H54 (cell line): ENCODE results near the gene RBFOX1.

ENCODE experiments used
- DNase-seq: peaks from one replicate; pipeline ENCODE4 v3.0.0; 2011; ENCODE audit warnings: low spot score, mixed read lengths; ENCODE audit not compliant: insufficient read length
- FAIRE-seq: peaks from 3 replicates; lab custom pipeline; 2011; peaks lifted over from hg19 to GRCh38; lab: Jason Lieb, UNC
- POLR2A ChIP-seq: IDR thresholded peaks from 2 replicates; pipeline ENCODE4 v1.6.1; 2011; ENCODE audit warnings: low read depth, mild to moderate bottlenecking, low read length

The RBFOX1 gene

DNA sequence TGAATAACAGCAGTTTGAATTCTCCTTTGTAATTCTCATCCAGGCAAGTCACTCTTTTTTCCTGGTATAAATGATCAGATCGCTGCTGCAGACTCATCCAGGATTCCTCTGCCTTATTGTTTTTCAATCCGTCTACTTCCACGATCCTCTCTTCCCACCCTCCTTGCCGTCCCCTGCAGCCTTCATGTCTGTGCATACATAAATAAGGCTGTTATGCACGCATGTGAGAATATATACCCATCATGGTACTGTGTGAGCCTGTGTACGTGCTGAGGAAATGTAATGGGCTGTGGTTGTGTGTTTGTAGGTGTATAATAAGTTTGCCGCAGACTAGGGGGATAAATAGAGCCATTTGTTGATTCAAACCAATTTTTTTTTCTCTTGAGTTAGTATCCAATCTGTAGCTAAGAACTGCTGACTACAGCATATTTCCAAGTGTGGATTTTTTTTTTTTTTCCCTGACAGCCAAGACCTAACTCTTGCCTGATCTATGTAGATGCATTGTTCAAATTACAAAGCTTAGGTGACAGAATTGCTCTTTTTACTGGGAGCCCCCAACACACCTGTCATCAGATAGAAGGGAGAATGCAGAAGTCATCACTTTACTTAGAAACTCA lies 62.2 kb downstream of the RBFOX1 start:
- DNase-seq (no peak), FAIRE-seq (no peak)
- no peak for TF ChIP-seq POLR2A

- FAIRE-seq: no peak
- no peak for TF ChIP-seq POLR2A
- DNase-seq: peak; percentile 10
These were observed 65.3 kb downstream of the RBFOX1 start for GRCh38 chr16:7397901-7398300.

DNA sequence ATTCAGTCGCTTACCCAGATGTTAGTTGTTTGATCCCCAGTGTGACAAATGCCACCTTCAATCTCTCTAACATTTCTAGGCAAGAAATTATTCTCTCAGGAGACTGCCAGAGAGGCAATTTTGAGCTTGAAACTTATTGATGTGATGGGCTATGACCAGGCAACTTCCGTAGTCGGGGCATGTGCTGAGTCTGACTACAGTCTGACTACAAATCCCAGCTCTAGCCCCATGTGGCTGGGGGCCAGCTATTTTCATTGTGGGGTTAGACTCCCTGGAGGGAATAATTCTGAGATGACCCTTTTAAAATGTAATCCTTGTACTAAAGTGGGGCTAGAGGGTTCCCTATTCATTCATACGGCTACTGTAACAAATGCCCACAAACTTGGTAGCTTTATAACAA lies 65.9 kb downstream of the RBFOX1 start:
- FAIRE-seq (no peak), DNase-seq (no peak)
- TF ChIP-seq POLR2A: no peak

DNA sequence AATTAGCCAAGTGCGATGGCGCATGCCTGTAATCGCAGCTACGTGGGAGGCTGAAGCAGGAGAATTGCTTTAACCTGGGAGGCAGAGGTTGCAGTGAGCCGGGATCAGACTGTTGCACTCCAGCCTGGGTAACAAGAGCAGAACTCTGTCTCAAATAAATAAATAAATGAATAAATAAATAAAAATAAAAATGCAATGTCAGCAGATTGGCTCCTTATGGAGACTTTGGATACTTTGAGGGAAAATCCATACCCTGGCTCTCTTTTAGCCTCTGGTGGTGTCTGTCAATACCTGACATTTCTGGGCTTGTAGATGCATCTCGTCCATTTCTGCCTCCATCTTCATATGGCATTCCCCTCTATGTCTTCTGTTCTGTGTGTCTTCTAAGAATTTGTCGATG lies 66.7 kb downstream of the RBFOX1 start:
- DNase-seq (no peak), FAIRE-seq (no peak)
- TF ChIP-seq POLR2A: no peak

GRCh38 chr16:7400117-7400890 lies 67.7 kb downstream of the RBFOX1 start:
- TF ChIP-seq POLR2A: no peak
- no peak for FAIRE-seq
- no peak for DNase-seq

- no peak for TF ChIP-seq POLR2A
- FAIRE-seq (no peak), DNase-seq (no peak)
These were observed 71.6 kb downstream of the RBFOX1 start for GRCh38 chr16:7404217-7404616.

GRCh38 chr16:7405166-7405565 lies 72.5 kb downstream of the RBFOX1 start:
- no peak for FAIRE-seq
- DNase-seq: no peak
- TF ChIP-seq POLR2A: no peak

DNA sequence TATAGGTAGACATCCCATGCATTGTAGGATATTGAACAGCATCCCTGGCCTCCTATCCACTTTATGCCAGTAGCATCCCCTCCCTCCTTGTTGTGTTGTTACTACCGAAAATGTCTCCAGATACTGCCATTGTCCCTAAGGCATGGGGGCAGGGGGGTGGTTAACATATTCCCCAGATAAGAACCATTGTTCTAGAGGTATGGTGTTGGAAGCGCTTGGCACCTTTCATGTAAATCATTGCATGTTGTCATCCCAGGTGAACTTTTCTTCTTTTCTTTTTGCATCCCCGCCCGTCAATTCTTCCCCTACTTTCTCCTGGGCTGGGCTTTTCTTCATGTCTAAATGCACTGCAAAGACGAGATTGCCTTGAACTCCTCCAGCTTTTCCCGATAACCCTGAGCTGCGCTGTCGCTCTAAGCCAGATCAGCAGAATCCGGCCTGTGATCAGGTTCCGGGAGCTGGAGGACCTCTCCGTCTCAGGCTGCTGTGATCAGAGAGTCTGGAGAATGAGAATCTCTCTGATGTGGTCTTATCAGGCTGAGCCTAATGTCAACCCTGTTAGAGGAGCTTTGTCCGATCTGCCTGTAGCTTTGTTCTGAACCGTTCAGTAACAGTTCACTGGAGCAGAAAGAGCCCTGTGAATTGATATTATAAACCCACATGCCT lies 76.2 kb downstream of the RBFOX1 start:
- TF ChIP-seq POLR2A: no peak
- DNase-seq (no peak), FAIRE-seq (no peak)

DNA sequence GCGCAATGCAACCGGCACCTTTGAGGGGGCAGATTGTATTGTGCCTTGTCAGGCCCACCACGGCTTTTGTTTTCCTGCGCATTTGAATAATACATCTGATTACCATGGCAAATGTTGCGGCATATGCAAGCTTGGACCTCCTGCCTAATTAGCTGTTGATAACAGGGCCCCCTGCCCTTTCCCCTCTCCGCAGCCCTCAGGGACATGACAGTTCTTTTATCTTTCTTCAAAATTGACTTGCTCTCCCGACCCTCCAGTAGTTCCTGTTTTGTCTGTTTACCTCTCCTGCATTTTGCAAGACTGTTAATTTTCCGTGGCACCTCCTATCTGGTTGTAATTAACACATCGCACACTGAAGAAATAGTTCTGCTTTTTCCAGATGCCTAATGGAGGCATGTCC lies 86.8 kb downstream of the RBFOX1 start:
- FAIRE-seq (no peak), DNase-seq (no peak)
- TF ChIP-seq POLR2A: no peak

GRCh38 chr16:7420079-7420478 lies 87.4 kb downstream of the RBFOX1 start:
- TF ChIP-seq POLR2A: no peak
- DNase-seq (no peak), FAIRE-seq (no peak)

DNA sequence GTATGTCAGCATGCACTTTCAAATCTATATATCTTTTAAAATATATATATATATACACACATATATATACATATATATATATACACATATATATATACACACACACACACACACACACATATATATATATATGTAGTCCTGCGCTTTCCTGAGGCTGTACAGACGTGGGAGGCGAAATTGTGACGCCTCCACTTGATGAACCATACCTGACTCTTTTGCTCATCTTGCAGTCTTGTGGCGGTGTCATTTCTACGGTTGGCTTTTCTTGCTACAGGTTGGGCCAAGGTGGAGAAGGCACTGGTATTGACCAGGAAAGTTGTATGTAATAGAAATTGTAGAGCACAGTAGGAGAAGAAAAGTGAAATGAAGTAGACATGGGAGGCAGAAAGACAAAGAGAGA lies 88.2 kb downstream of the RBFOX1 start:
- no peak for TF ChIP-seq POLR2A
- no peak for FAIRE-seq
- no peak for DNase-seq

DNA sequence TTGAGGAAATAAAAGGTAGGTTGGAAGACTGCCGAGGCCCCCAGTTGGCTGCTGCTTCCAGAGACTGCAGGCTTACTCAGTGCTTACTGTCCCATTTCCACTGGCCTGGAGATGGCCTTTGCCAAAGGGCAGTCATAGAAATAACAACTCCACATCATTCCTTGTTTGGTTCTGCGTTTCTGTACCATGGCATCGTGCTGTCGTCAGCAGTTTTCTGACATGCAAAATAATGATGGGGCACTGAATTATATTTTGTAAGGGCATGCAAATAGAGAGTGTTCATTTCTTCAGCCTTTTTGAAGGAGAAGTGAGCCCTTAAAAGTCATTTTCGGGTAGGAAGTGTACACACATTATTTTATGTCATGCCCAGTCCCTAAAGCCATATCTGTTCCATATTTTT lies 88.9 kb downstream of the RBFOX1 start:
- FAIRE-seq (no peak), DNase-seq (no peak)
- TF ChIP-seq POLR2A: no peak

- DNase-seq (no peak), FAIRE-seq (no peak)
- TF ChIP-seq POLR2A: no peak
These were observed 89.6 kb downstream of the RBFOX1 start for GRCh38 chr16:7422036-7422888.
